Smooth muscle cell (in vitro differentiated cells): ENCODE data around the gene THSD1. TPM values are rescaled to one million over a fixed set of nuclear protein-coding genes. Genes with fewer than 3 reads are reported as not detected.
"Not testable (repeated sequence)": the region's sequence is repeated elsewhere in the genome, so short reads cannot be mapped to it uniquely, and the experiment has no call there.

Experiments used
- DNase-seq: peaks from one replicate; lab custom pipeline; 2025; ENCODE audit not compliant: unreplicated experiment; lab: John Stamatoyannopoulos, UW
- H2AFZ ChIP-seq: fragments of 200-600 bp; sonication (generic); 2 replicates; pipeline ENCODE4 v1.6.0; 2016; ENCODE audit warnings: antibody characterized with exemption, low read depth, mild to moderate bottlenecking
- H3F3A ChIP-seq: fragments of 200-600 bp; sonication (generic); 2 replicates; pipeline ENCODE4 v1.6.0; 2017; ENCODE audit warnings: antibody characterized with exemption, low read depth
- H3K27ac ChIP-seq: fragments of 200-600 bp; sonication (generic); 2 replicates; pipeline ENCODE4 v1.5.1; 2016; ENCODE audit warnings: low read depth, mild to moderate bottlenecking
- H3K27me3 ChIP-seq: fragments of 200-600 bp; sonication (generic); 2 replicates; pipeline ENCODE4 v1.6.1; 2016; ENCODE audit warnings: low read depth, mild to moderate bottlenecking
- H3K36me3 ChIP-seq: fragments of 200-600 bp; sonication (generic); 2 replicates; pipeline ENCODE4 v1.5.1; 2016; ENCODE audit warnings: low read depth
- H3K4me1 ChIP-seq: fragments of 200-600 bp; sonication (generic); 2 replicates; pipeline ENCODE4 v1.5.1; 2016; ENCODE audit warnings: low read depth
- H3K4me2 ChIP-seq: fragments of 200-600 bp; sonication (generic); 2 replicates; pipeline ENCODE4 v1.6.0; 2016; ENCODE audit warnings: mild to moderate bottlenecking
- H3K4me3 ChIP-seq: fragments of 200-600 bp; sonication (generic); 2 replicates; pipeline ENCODE4 v1.5.1; 2016; ENCODE audit warnings: mild to moderate bottlenecking
- H3K79me2 ChIP-seq: fragments of 200-600 bp; sonication (generic); 2 replicates; pipeline ENCODE4 v1.6.0; 2016; ENCODE audit warnings: low read depth, mild to moderate bottlenecking
- H3K9ac ChIP-seq: fragments of 200-600 bp; sonication (generic); 2 replicates; pipeline ENCODE4 v1.6.0; 2016; ENCODE audit warnings: low read depth
- H3K9me3 ChIP-seq: fragments of 200-600 bp; sonication (generic); replicated peaks from 2 replicates; pipeline ENCODE4 v1.5.1; 2016; ENCODE audit warnings: low read depth
- H4K20me1 ChIP-seq: fragments of 200-600 bp; sonication (generic); 2 replicates; pipeline ENCODE4 v1.6.0; 2016; ENCODE audit warnings: low read depth
- WGBS: methylation state at CpG from one replicate; pipeline ENCODE4 v1.1.7; 2016; ENCODE audit warnings: low lambda C conversion rate; 5-methylcytosine and 5-hydroxymethylcytosine counted together
- polyA plus RNA-seq: library from polyadenylated mRNA; unstranded; fragments of >200 nt; fragmentation: Nextera tagmentation; extraction: Ambion mirVana; gene quantifications from 2 replicates; pipeline ENCODE4 v1.2.1, GENCODE V29; 2016
- total RNA-seq: library from RNA; depleted of rRNA; stranded (reverse); fragments of >200 nt; gene quantifications from 2 replicates; pipeline ENCODE4 v1.2.3, GENCODE V29; 2014
- TF ChIP-seq, protein P1 (sequence below): fragments of 200-600 bp; sonication (generic); IDR thresholded peaks from 2 replicates; pipeline ENCODE4 v1.5.1; 2017; ENCODE audit warnings: borderline replicate concordance, mild to moderate bottlenecking, antibody characterized with exemption; ENCODE audit not compliant: insufficient read depth, poor library complexity, severe bottlenecking

THSD1 gene
- total and polyA plus RNA-seq, 2 experiments from 2014 or later, result 0.08 to 0.67 TPM

GRCh38 chr13:52414963-52415362 lies 9.0 kb upstream of the THSD1 start:
- DNase-seq, result no peak
- Histone ChIP-seq H3K4me2 (peak overlapping the region; percentile 31), H3K36me3 (peaks cover 4% of the 10 kb centered on the region), H3K4me1 (no peaks in the 10 kb centered on the region), H3K9ac (peak overlapping the region; percentile 23), H3F3A (no peaks in the 10 kb centered on the region), H3K79me2 (no peaks in the 10 kb centered on the region), H3K27ac (peak overlapping the region; percentile 80), H3K4me3 (no peak overlapping the region), H2AFZ (peak overlapping the region; percentile 9), H4K20me1 (no peaks in the 10 kb centered on the region), H3K27me3 (no peaks in the 10 kb centered on the region), H3K9me3 (no peaks in the 10 kb centered on the region)
- TF ChIP-seq, protein P1, sequence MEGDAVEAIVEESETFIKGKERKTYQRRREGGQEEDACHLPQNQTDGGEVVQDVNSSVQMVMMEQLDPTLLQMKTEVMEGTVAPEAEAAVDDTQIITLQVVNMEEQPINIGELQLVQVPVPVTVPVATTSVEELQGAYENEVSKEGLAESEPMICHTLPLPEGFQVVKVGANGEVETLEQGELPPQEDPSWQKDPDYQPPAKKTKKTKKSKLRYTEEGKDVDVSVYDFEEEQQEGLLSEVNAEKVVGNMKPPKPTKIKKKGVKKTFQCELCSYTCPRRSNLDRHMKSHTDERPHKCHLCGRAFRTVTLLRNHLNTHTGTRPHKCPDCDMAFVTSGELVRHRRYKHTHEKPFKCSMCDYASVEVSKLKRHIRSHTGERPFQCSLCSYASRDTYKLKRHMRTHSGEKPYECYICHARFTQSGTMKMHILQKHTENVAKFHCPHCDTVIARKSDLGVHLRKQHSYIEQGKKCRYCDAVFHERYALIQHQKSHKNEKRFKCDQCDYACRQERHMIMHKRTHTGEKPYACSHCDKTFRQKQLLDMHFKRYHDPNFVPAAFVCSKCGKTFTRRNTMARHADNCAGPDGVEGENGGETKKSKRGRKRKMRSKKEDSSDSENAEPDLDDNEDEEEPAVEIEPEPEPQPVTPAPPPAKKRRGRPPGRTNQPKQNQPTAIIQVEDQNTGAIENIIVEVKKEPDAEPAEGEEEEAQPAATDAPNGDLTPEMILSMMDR, result no peak
- WGBS, result 36% methylated on average over 1 of the region's 1 CpG

DNA sequence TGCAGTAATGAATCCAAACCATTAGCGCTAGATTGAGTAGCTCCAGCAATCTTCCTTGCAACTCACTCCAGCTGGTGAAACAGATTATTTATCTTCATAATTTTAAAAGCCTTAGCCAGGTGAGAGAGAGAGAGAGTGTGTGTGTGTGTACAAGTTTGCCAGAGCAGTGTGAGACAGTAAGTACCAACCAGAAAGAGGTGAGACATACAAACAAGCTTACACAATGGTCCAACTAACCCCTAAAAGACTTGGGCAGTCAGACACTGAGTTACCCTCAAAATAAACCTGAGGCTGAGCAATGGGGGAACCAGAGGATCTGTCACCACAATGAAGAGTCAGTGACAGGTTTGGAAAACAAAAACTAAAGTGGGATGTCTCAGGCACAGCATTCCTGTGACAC lies 8.1 kb upstream of the THSD1 start:
- Histone ChIP-seq H3K4me3 (no peak overlapping the region), H2AFZ (no peak overlapping the region), H3K9me3 (no peaks in the 10 kb centered on the region), H3K27me3 (no peaks in the 10 kb centered on the region), H3K36me3 (peaks cover 4% of the 10 kb centered on the region), H3K79me2 (no peaks in the 10 kb centered on the region), H3K9ac (peak overlapping the region; percentile 23), H3K4me1 (no peaks in the 10 kb centered on the region), H4K20me1 (no peaks in the 10 kb centered on the region), H3F3A (no peaks in the 10 kb centered on the region), H3K27ac (peak overlapping the region; percentile 80), H3K4me2 (no peak overlapping the region)
- WGBS, result 97% methylated on average over 1 of the region's 1 CpG
- TF ChIP-seq, protein P1, result no peak
- DNase-seq, result no peak

- Histone ChIP-seq H3K27ac (peak overlapping the region; percentile 52), H3K27me3 (peaks cover 1% of the 10 kb centered on the region)
These were observed 6.2 kb upstream of the THSD1 start for GRCh38 chr13:52412128-52412527.

GRCh38 chr13:52411629-52412028 lies 5.7 kb upstream of the THSD1 start:
- H4K20me1 ChIP-seq, result no peaks in the 10 kb centered on the region
- H3K79me2 ChIP-seq, result no peaks in the 10 kb centered on the region
- TF ChIP-seq, protein P1, result no peak
- DNase-seq, result no peak
- peak overlapping the region; percentile 52 for H3K27ac ChIP-seq
- H3K4me1 ChIP-seq, result no peaks in the 10 kb centered on the region
- H3K36me3 ChIP-seq, result peaks cover 4% of the 10 kb centered on the region
- H3K9ac ChIP-seq, result no peak overlapping the region
- H3K4me3 ChIP-seq, result no peak overlapping the region
- no peaks in the 10 kb centered on the region for H3K9me3 ChIP-seq
- H3F3A ChIP-seq, result no peaks in the 10 kb centered on the region
- peaks cover 6% of the 10 kb centered on the region for H3K27me3 ChIP-seq
- WGBS, result 72% methylated on average over 4 of the region's 4 CpGs
- no peak overlapping the region for H2AFZ ChIP-seq
- no peak overlapping the region for H3K4me2 ChIP-seq

More at GRCh38 chr13:52412128-52412527, 6.2 kb upstream of the THSD1 start:
- no peaks in the 10 kb centered on the region for H4K20me1 ChIP-seq
- H3K79me2 ChIP-seq, result no peaks in the 10 kb centered on the region
- peaks cover 4% of the 10 kb centered on the region for H3K36me3 ChIP-seq
- no peaks in the 10 kb centered on the region for H3K9me3 ChIP-seq
- H2AFZ ChIP-seq, result no peak overlapping the region
- TF ChIP-seq, protein P1, result no peak
- no peak overlapping the region for H3K9ac ChIP-seq
- no peaks in the 10 kb centered on the region for H3K4me1 ChIP-seq
- 95% methylated on average over 1 of the region's 1 CpG for WGBS
- no peak for DNase-seq
- no peak overlapping the region for H3K4me2 ChIP-seq
- no peaks in the 10 kb centered on the region for H3F3A ChIP-seq
- no peak overlapping the region for H3K4me3 ChIP-seq

DNA sequence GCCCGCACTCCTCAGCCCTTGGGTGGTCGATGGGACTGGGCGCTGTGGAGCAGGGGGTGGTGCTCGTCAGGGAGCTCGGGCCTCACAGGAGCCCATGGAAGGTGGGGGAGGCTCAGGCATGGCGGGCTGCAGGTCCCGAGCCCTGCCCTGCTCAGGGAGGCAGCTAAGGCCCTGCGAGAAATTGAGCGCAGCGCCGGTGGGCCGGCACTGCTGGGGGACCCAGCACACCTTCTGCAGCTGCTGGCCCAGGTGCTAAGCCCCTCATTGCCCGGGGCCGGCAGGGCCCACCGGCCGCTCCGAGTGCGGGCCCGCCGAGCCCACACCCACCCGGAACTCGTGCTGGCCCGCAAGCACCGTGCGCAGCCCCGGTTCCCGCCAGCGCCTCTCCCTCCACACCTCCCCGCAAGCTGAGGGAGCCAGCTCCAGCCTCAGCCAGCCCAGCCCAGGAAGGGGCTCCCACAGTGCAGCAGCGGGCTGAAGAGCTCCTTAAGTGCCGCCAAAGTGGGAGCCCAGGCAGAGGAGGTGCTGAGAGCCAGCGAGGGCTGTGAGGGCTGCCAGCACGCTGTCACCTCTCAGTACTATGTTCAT lies 2.2 kb upstream of the THSD1 start:
- not testable (repeated sequence) for H3K9ac ChIP-seq, H3K27ac ChIP-seq, H3K9me3 ChIP-seq, H4K20me1 ChIP-seq, H3K4me3 ChIP-seq, H2AFZ ChIP-seq, H3K4me2 ChIP-seq, DNase-seq, H3K79me2 ChIP-seq, H3K36me3 ChIP-seq, H3F3A ChIP-seq
- peaks cover 39% of the 10 kb centered on the region for H3K27me3 ChIP-seq
- peaks cover 12% of the 10 kb centered on the region for H3K4me1 ChIP-seq
- WGBS, result 95% methylated on average over 30 of the region's 33 CpGs

DNA sequence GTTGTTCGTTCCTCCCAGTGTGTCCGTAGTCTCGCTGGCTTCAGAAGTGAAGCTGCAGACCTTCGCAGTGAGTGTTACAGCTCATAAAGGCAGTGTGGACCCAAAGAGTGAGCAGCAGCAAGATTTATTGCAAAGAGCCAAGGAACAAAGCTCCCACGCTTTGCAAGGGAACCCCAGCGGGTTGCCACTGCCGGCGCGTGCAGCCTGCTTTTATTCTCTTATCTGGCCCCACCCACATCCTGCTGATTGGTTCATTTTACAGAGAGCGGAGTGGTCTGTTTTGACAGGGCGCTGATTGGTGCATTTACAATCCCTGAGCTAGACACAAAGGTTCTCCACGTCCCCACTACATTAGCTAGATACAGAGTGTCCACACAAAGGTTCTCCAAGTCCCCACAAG lies 1.5 kb upstream of the THSD1 start:
- H3F3A ChIP-seq, DNase-seq, H3K79me2 ChIP-seq, H3K9me3 ChIP-seq, H3K4me2 ChIP-seq, H3K4me3 ChIP-seq, H3K27ac ChIP-seq, H2AFZ ChIP-seq, H4K20me1 ChIP-seq, H3K9ac ChIP-seq, H3K36me3 ChIP-seq: not testable (repeated sequence)
- WGBS, result 94% methylated on average over 12 of the region's 12 CpGs
- peaks cover 39% of the 10 kb centered on the region for H3K27me3 ChIP-seq
- peaks cover 12% of the 10 kb centered on the region for H3K4me1 ChIP-seq
